ENCODE measurements around the gene ANKMY1.

Gene ANKMY1

GRCh38 chr2:240431661-240432424 is 125.9 kb downstream of the ANKMY1 start:
- DNase-seq: no peak

GRCh38 chr2:240431271-240431660 is 126.5 kb downstream of the ANKMY1 start:
- no peak for DNase-seq

- no peak for DNase-seq
Observed at GRCh38 chr2:240430595-240430994, 127.2 kb downstream of the ANKMY1 start.

- no peak for DNase-seq
Observed at GRCh38 chr2:240429872-240430491, 127.8 kb downstream of the ANKMY1 start.
